GM19023 (cell line): ENCODE data around the gene MYLK4.

Experiments used
- ATAC-seq: cut with Tn5 transposase; IDR thresholded peaks from one replicate; pipeline ENCODE4 v1.9.1; 2021; ENCODE audit warnings: mild to moderate bottlenecking, moderate library complexity; ENCODE audit not compliant: unreplicated experiment

Gene MYLK4

DNA sequence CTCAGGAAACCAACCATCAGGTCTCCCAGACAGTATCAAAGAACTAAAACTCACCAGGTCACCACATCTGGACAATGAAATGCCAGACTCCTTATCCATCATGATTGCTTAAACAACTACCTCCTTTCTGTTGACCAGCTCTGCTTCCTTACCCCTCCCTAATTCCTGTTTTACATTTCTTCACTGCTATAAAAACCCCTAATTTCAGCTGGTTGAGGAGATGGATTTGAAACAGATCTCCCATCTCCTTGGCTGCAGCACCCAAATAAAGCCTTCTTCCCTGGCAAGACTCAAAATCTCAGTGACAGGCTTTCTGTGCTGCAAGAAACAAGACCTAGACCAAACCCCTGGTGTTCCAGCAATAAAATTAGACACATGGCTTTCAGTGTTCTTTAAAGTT is 40.3 kb downstream of the MYLK4 start:
- no peak for ATAC-seq

DNA sequence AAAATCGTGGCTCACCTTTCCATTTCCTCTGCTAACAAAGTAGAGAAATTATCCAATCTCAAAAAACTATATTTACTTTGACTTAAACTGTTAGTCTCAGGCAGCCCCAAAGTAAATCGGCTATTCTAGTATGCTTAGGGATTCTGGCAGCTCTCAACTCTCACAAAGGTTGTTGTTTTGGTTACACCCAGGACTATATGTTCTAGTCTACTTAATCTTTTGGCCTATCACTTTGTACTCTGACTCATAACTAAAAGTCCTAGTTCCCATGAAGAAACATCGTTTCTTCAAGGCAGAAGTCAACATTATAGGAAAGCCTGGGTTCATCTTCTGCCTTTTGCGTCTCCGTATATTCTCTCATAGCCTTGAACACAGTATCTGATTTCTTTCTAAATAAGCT is 42.3 kb downstream of the MYLK4 start:
- no peak for ATAC-seq

DNA sequence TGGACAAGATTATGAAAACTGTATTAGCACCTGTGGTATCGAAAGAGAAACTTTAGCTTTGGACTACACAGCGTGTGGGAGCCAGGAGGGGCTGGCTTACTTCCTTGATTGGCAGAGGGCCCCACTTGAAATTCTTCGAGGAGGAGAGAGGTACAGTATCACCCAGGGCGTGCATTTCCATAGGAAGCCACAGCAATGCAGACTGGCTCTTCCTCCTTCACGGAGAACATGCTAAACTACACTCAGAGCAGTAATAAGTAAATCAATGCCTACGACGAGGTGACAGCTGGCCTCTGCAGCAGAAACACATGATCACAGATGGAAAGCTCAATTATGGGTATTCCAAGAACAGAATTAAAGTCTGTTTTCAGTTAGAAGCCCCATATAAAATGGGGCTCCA is 44.2 kb downstream of the MYLK4 start:
- no peak for ATAC-seq

DNA sequence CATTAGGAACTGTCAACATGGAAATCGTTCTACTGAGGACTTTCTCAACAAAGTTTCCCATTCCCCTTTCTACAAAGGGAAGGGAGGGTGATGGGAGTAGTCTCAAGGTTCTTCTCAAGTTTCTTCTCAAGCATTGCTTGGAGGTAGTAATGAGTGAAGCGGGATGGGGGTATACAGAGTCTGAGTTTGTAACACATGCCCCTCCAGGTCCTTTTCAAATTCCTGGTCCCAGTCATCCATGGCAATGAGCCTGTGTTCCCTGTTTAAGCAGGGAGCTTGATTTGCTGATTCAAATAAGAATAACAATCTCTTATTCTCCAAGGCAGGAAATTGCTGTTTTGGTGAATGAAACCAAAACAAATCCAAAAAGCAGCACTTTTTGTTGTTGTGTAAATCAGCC is 45.5 kb downstream of the MYLK4 start:
- ATAC-seq = no peak

DNA sequence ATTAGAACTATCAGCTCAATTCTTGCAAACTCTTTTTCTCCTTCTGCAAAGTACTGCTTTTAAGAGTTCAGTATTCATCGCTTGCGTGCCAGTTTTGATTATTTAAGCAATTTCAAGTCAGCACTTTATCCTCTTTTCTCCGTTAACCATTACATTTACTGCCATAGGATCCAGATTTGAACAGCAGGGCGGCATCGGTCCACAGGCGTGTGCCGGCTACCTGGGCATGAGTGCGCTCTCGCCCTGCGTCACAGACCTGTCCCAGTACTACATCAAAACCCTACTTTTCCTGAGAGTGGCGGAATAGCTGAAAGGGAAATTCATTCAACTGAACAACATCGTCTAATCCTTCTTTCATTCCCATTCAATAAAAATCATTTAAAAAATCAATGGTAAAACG is 53.4 kb downstream of the MYLK4 start:
- ATAC-seq = no peak

DNA sequence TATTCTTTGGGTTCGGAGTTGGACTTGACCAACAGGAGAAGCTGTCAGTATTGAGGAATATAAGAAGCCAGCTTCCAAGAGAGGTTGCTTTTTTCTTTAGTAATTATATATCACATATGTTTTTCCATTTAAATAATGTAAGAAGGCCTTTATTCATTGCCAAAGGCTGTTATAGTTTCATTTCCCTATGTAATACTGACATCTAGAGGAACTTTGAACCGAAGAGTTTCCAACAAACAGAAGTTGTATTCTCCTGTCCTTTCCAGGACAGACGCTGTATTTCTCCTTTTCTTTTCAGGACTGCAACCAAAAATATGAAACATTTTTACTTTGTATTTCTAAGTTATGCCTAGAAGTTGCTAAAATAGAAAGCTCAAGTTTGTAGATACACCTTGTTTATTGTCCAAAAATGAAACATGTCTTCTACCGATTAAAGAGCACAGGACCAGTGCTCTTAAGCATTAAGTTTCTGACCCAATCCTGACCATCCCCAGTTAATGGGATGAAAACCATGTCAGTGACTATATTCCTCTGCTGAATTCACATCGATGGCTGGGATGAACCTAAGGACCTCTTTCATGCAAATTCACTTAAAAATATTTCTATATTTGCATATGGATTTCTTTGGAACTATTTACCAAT is 55.1 kb downstream of the MYLK4 start:
- no peak for ATAC-seq

DNA sequence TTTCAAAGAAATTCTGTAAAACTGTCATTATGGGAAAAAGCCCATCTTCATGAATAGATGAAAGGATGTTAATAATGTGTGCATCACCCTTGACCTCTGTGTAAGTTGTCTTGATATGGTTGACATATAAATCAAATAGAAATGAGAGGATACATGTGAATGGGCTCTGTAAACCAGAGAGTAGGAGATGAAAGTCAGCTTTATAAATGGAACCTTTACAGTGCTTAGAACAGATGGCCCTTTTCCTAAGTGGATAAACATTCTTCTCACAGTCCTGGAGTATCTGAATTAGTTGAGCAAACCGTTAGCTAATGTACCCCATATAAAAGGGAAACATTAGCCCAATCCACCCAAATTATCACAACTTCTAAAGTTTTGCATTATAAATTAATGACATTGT is 57.5 kb downstream of the MYLK4 start:
- ATAC-seq = no peak

DNA sequence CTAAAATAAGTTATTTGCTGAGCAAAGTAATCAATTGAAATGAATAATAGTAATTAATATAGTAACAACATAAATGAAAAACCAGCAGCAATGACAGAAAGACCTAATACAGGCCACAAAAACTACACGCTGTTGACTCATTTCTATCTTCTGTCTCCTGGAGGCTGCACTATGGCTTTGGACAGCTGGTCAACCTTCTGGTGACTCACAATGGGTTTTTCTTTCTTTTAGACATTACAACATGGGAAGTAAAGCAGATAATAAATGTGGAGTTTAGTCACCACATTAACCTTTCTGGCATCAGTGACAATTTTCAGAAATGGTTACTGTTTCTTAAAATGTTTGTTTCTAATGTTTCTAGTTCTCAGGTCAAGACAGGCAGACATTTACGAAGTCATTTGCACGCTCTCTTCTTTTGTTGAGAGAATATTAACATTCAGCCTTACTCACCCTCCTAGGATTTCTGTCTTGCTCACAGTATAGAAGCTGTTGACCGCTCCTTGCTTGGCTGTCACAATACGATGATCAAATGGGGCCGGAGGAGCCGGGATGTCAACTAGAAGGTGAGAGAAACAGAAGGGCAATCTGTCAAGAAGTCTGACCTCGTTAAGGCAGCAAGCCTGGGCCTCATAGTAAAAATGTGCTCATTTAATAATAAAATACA is 62.2 kb downstream of the MYLK4 start:
- ATAC-seq = no peak

DNA sequence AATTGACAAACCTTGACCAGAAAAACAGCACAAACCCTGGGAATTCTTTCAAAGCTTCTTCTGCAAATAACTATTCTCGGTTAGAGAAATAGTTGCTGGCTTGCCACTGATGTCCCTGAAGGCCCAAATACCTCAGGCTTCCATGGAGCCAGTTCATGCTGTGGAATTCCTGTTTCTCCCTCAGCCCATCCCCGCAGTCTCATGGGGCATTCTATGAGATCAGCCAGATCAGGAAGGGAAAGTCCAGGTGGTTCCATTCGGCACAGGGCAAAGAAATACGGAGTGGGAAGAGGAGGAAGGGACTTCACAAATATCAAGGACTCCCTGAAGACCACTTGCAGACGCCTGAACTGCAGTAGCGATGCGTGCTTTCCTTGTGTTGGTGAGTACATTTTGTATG is 63.3 kb downstream of the MYLK4 start:
- no peak for ATAC-seq

DNA sequence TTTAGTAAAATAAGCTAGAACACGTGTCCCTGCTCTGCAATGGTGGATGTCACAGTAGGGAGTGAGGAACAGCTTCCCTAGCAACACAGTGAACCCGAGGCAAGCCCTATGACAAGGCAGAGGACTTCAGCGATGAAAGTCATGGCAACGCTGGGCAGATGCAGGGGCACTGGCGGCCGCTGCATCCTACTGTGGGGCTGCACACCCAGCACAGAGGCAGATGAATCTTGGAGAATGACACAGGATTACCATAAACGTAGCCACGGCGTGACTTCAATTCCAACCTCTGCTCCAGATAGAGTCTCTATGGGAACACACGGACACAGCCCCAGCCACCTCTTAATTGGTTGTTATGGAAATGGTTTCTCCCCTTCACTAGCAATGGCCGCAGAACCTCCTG is 64.2 kb downstream of the MYLK4 start:
- ATAC-seq = no peak

DNA sequence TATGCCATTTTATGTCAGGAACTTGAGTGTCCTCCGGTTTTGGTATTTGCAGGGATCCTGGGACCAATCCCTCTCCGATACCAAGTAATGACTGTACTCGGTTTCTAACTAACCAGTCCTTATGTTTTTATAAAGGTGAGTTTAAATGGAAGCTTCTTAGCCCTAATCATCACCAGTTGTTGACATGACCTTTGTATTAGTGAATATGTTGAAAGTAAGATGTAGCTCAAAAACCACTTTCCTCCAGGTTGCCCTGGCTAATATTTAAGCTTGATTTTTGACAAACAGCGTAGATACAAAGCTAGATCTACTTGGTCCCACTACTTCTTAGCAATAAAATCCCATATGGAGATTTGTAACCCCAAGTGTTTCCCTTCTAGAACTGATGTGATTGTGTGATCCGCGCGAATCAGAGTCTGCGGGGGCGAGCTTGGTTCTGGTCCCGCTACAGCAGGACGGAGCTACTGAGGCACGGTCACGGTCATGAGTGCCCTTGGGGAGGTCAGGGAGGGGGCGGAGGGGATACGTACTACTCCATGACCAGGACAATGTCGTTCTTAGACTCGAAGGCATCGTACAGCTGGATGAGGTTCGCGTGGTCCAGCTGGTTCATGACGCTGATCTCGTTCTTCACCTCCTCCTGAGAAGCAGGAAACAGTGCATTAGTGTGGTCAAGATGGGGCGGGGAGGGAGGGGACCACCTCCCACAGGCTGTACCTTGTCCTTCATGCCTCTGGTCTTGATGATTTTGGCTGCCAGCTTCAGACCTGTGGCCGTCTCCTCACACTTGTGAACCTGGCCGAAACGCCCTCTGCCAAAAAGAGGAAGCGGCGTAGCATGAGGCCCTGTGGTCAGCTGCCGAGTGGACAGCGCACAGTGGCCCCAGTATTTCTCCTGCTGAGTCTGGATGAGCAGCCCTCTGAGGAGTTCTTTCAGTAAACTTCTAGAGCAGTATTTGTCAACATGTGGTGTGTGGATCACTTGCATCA is 65.7 kb downstream of the MYLK4 start:
- no peak for ATAC-seq

DNA sequence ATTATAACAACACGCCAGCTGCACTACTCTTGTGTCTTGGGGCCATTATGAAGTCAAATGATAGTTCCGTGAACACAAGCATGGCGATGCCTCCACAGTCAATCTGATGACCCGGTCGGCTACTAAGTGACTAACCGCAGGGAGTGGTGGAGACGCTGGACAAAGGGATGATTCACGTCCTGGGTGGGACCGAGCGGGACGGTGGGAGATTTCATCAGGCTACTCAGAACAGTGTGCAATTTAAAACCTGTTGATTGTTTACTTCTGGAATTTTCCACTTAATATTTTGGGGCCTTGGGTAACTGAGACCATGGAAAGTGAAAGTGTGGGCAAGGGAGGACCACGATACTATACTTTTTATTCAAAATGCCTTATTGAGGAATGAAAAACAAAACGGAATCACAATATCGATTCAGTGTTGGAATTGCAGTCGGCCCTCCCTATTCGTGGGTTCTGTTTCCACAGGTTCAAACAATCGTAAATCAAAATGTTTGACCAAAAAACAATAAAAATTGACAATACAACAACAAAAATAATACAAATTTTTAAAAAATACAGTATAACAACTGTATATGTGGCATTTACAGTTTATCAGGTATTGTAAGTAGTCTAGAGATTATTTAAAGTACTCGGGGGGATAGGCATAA is 66.5 kb downstream of the MYLK4 start:
- no peak for ATAC-seq

DNA sequence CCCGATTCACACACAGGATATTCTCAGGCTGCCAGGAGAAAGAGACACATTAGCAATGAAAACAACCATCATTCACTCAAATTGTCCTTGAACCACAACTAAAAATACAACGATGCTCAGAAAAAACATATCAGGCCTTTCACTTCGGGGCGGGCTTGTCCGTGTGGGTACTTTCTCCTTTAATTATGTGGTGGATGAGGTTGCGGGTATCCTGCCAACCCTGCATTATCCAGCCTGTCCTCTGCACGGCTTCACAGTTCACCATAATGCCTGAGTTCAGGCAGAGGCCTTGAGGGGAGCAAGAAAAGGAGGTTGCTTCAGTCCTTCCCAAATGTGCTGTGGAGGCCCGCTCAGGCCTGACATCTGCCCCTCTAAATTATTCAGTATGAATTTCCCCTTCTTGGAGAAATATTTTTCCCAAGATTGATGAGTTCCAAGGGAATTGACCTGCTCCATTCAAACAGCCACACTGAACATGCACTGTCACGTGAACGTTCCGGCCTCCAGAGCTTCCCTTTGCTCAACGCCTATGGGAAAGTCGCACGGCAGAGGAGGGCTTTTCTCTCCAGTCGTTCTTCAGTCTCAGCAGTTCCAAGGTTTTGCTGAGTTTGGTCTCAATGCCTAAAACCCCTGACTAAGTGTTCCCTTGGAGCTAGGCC is 70.3 kb downstream of the MYLK4 start:
- no peak for ATAC-seq

DNA sequence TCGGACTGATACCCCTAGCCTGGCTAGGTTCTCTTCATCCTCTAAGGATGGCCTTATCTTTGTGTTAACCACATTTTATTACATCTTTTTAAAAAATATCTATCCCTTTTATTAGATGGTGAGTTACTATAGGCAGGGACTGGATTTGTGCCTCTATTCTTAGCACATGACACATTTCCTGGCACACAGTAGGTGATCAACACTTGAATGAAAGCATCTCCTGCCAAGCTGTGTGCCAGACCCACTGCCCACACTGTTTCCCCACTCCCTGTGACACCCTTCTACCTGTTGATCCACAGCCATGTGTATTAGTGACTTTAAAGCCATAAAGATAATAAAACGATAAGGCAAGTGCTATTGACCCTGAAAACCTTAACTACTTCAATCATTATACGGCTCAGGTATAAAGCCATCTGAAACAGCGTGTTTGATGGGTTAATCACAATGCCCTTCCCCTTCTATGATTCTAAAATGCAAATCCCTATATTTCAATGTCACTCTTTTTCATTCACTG is 73.6 kb downstream of the MYLK4 start:
- ATAC-seq = no peak

DNA sequence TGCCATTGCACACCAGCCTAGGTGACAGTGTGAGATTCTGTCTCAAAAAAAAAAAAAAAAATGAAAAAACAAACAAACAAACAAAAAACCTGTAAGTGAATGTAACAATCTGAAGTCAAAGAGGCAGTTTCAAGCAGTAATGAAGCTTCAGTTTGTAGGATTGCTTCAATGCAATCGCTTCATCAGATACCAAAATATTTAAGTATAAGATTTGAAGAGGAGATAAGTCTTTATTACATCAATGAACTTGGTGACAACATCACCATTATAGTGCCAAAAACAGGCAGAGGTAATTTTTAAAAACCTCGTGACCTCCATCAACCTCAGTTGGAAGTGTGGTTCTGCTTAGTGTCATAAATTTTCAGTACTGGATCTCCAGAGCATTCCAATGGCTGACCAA is 74.7 kb downstream of the MYLK4 start:
- no peak for ATAC-seq

DNA sequence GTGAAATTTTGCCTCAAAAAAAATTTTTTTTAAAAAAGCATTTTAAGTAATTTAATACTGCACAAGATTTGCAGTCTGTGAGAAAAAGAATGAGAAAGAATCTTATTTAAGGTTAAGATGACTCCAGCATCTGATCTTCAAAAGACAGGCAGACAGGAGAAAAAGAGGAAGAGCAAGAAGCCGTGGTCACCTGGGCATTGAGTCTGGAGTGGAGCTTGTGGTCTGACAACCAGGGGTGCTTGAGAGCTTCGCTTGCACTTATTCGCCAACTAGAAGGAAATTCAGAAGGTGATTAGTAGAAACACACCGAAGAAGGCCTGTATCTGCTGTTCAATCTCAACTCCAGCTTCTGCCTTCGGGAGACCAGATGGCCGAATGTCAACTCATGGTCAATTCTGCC is 75.9 kb downstream of the MYLK4 start:
- ATAC-seq = no peak

DNA sequence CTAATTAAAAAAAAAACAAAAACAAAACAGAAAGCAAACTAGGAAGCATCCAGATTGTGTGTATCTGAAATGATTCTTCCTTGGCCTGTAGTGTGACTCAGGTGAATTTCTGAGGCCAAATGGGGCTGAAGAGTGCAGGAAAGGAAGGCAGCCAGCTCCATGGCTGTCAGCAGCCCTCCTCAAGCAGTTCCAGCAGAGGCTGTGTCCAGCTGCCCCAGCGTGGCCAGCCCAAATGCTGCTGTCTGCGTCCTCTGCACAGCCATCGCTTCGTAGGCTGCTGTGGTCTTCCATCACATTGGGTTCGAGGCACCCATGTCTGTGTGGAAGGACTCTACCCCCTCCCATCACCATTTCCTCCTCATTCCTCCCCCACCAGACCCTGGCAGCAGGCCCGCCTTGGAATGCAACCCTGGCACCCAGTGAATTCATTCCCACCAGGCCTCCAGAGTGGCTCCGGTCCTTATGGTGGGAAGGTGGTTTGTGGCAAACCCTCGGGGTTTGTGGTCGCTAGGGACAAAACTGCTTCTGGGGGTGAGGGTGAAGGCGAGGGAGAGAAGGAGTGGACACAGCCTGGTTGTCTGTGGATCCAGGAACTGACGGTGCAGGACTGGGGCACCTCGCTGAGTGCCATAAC is 81.5 kb downstream of the MYLK4 start:
- no peak for ATAC-seq

DNA sequence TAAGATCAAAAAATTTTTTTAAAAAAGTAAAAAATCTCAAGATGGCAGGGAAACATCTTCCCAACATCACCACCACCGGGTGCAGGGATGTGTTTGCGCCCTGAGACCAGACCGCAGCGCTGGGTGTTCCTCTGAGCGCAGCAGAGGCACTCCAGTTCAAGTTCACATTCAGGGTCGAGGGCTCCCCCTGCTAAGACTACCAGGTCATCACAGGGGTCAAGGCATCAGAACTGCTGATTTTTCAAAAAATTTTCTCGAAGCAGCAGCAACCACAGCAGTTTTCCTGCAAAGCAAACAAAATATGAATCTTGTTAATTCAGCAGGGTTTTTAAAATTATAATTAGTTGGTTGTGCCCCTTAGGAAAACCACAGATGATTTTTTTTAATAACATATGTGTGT is 83.1 kb downstream of the MYLK4 start:
- no peak for ATAC-seq

DNA sequence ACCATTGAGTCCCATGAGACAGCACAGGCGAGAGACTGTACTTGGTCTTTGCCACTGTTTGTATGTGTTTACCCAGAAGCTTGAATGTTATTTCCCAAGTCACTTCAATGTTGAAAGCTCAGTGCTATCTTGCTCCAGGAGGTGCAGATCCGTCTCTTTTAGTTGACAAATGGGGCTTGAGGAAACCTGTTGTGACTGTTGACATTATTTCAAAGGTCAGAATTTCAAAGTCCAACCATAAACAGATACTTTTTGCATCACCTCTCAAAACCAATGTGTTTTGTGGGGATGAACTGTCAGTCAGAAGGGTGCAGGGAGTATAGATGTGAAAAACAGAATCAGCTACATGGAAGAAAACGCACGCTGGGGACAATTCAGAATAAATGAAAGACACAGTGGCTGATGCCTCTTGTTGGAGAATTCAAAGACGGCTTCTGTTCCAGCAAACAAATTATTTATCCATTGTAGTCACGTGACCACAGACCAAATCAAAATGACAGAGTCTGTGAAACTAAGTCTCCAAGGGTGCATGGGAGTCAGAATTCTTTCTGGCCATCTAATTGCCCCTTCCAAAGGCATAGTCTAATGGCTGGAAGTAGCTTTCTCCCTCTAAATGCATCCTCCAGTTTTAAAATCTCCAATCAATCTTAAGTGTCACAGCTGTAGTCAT is 83.7 kb downstream of the MYLK4 start:
- ATAC-seq = no peak
